ENCODE measurements around the gene FLT3LG. TPM values are rescaled to one million over a fixed set of nuclear protein-coding genes. Genes with fewer than 3 reads are reported as not detected.

FLT3LG gene
- total and polyA plus RNA-seq, 2 of the 8 experiments (the other 6 are each of a cell fraction or from before 2014, with no cell fraction given), result 1.6 to 3.2 TPM

DNA sequence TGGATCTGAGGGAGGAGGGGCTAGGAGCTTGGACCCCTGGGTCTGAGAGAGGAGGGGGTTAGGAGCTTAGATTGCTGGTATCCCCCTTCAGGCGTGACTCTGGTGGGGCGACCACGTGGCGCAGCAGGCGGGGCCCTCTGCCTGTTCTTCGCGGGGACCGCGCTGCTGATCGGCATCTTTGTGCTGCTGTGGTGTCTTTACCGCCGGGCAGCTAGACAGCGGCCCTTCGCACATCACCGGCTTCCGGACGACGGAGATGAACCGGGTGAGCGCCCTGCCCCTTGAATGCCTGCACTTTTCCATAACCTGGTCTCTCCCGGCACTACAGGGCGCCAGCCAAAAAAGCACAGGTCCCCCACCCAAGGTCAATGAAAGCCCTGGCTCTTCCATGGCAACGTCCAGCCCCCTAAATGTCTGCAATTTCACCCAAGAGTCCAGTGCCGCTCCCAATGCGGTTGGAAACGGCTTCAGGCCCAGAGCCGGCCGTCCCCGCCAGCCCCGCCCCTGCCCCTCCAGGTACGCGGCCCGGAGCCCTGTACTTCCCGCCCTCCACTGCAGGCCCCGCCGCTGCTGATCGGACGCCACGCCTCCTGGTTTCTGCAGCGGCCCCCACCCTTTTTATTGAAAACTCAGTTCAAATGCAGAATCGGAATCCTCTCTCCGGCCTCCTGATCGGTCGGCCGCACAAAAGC, 46.0 kb upstream of the FLT3LG start:
- Histone ChIP-seq H2AK5ac (ENCODE audit: low read depth, low read length) (0 out of 2 replicates have a peak overlapping the region, but pooled peaks have one; percentile 53), H4K5ac (ENCODE audit: insufficient read length, low read depth, low read length) (peak overlapping the region; percentile 78), H3K23ac (ENCODE audit: insufficient read length) (no peak overlapping the region), H3K14ac (ENCODE audit: insufficient read length) (no peak overlapping the region), H2BK12ac (ENCODE audit: low read depth, low read length) (peak overlapping the region; percentile 60; the same call in 1 of the 2 replicates), H3K27me3 (replicated peaks in 1 of 4; ENCODE audit: control insufficient read depth in 3 of 4, extremely low read depth in 1 of 4, insufficient read depth in 3 of 4, low read length in 3 of 4) (peaks cover 11 to 55% (median 51%) of the 10 kb centered on the region in 4 experiments), H3K4ac (replicated peaks; ENCODE audit: insufficient read length, low read depth, low read length) (peak overlapping the region; percentile 87), H3K9me3 (ENCODE audit: insufficient read depth in 2 of 2, low read depth in 1 of 2, low read length in 1 of 2) (peaks cover 0 to 2% of the 10 kb centered on the region in 2 experiments; a peak in 1 of 4 replicates), H3K9ac (replicated peaks in 1 of 4; ENCODE audit: extremely low read depth in 1 of 4, low read depth in 3 of 4, low read length in 3 of 4) (peak overlapping the region in 3 of 4 experiments; percentile 41 to 59 (median 54); a peak in 4 of 7 replicates), H4K20me1 (replicated peaks in 1 of 2; ENCODE audit: control insufficient read depth in 1 of 2, insufficient read depth in 2 of 2, low read length in 2 of 2) (no peaks in the 10 kb centered on the region), H2BK15ac (ENCODE audit: low read length) (peak overlapping the region; percentile 95; the same call in 1 of the 2 replicates), H4K91ac (replicated peaks; ENCODE audit: insufficient read length, low read length) (peak overlapping the region; percentile 92), H3K36me3 (ENCODE audit: control insufficient read depth in 2 of 4, insufficient read depth in 4 of 4, low read length in 3 of 4) (no peaks in the 10 kb centered on the region), H3K4me3 (ENCODE audit: extremely low read depth in 1 of 4, insufficient read depth in 2 of 4, low read depth in 3 of 4, low read length in 4 of 4) (peak overlapping the region; percentile 49 to 71 (median 54)), H2BK5ac (ENCODE audit: low read depth, low read length) (peak overlapping the region; percentile 78; the same call in 1 of the 2 replicates), H2BK20ac (ENCODE audit: low read length) (no peak overlapping the region), H3K27ac (ENCODE audit: low read depth, low read length) (peak overlapping the region; percentile 26; the same call in 1 of the 2 replicates), H4K8ac (ENCODE audit: extremely low read depth, insufficient read depth, low read length) (peak overlapping the region; percentile 89), H3K79me1 (ENCODE audit: low read depth, low read length) (no peaks in the 10 kb centered on the region), H3K4me2 (ENCODE audit: insufficient read depth in 1 of 2, low read depth in 2 of 2, low read length in 2 of 2) (peak overlapping the region; percentile 92 to 97), H2AFZ (ENCODE audit: low read length) (peak overlapping the region; percentile 67), H3K79me2 (ENCODE audit: control insufficient read depth in 1 of 2, insufficient read depth in 2 of 2, low read length in 2 of 2) (no peaks in the 10 kb centered on the region), H3K4me1 (replicated peaks in 1 of 4; ENCODE audit: control insufficient read depth in 3 of 4, insufficient read depth in 4 of 4, low read length in 3 of 4) (peaks cover 4 to 39% (median 22%) of the 10 kb centered on the region in 4 experiments), H3K18ac (ENCODE audit: extremely low read depth, low read length) (peak overlapping the region; percentile 87), H2BK120ac (replicated peaks; ENCODE audit: low read depth, low read length) (no peak overlapping the region), H3K56ac (replicated peaks; ENCODE audit: insufficient read length, low read depth, low read length) (peak overlapping the region; percentile 73), H3K23me2 (ENCODE audit: low read depth, low read length) (peaks cover 25% of the 10 kb centered on the region)
- ChIA-PET CTCF (ENCODE audit: partially characterized antibody) (interaction anchor here (0.8 to 5.2 kb wide), 7 partner anchors 8 to 127 kb away, joined by 4 to 49 read pairs (median 5); partner anchors contain the start of gene SLC17A7), POLR2A (ENCODE audit: partially characterized antibody) (interaction anchor here (0.8 to 5.0 kb wide), 8 partner anchors 8 to 65 kb away, joined by 3 to 21 read pairs (median 4); partner anchors contain the start of gene TEAD2)
- no peak for FAIRE-seq
- peak in 1 of 2 experiments; percentile 87 for DNase-seq (ENCODE audit: low read depth in 1 of 2, low spot score in 2 of 2)
- 3% methylated on average over 39 of the region's 45 CpGs; no CpG with 5 or more reads in 1 of the 2 experiments for WGBS, 2 experiments (ENCODE audit: extremely low coverage in 1 of 2, insufficient coverage in 1 of 2, insufficient read length in 1 of 2, insufficient replicate concordance in 2 of 2, low coverage in 1 of 2, low lambda C conversion rate in 2 of 2, missing lambda C conversion rate in 1 of 2)
- TF ChIP-seq RXRA (IDR thresholded peaks at IDR 0.05; ENCODE audit: insufficient read depth, low read depth, low read length), result no peak
- TF ChIP-seq SIRT6 (IDR thresholded peaks at IDR 0.05; ENCODE audit: low read length), result no peak
- no peak for TF ChIP-seq RAD21 (IDR thresholded peaks at IDR 0.05 in 1 of 2, conservative IDR thresholded peaks at IDR 0.05 in 1 of 2; ENCODE audit: low read depth in 2 of 2, low read length in 2 of 2)
- TF ChIP-seq CEBPB (IDR thresholded peaks at IDR 0.05; ENCODE audit: low read depth, low read length), result no peak
- TF ChIP-seq, protein P1, sequence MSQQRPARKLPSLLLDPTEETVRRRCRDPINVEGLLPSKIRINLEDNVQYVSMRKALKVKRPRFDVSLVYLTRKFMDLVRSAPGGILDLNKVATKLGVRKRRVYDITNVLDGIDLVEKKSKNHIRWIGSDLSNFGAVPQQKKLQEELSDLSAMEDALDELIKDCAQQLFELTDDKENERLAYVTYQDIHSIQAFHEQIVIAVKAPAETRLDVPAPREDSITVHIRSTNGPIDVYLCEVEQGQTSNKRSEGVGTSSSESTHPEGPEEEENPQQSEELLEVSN (IDR thresholded peaks at IDR 0.05), result peak; percentile 82
- TF ChIP-seq HDAC2 (IDR thresholded peaks at IDR 0.05; ENCODE audit: borderline replicate concordance in 1 of 2, low read depth in 2 of 2, low read length in 2 of 2), result no peak
- no peak for TF ChIP-seq CTBP2 (IDR thresholded peaks at IDR 0.05; ENCODE audit: borderline replicate concordance, insufficient read depth, insufficient read length, low read length)
- TF ChIP-seq RNF2 (IDR thresholded peaks at IDR 0.05; ENCODE audit: borderline replicate concordance, low read depth, low read length, missing control alignments, poor library complexity, severe bottlenecking), result no peak

Data from H1 (cell line).